Measurements from ENCODE around the gene MGAT4B. TPM values are rescaled to one million over a fixed set of nuclear protein-coding genes. Genes with fewer than 3 reads are reported as not detected.

MGAT4B gene
- total RNA-seq, 1 donor from 2014 or later, result 95.5 TPM

GRCh38 chr5:179777456-179777855, 29.2 kb downstream of the MGAT4B start:
- peaks cover 0 to 44% of the 10 kb centered on the region in 2 donors for H3K36me3 ChIP-seq
- no peak for TF ChIP-seq POLR2AphosphoS5 (IDR thresholded peaks at IDR 0.05; ENCODE audit: insufficient read depth in 1 of 2, low read depth in 1 of 2)
- no peak for TF ChIP-seq CTCF (IDR thresholded peaks at IDR 0.05)
- TF ChIP-seq POLR2A (IDR thresholded peaks at IDR 0.05), result no peak

GRCh38 chr5:179776411-179776938, 30.2 kb downstream of the MGAT4B start:
- Histone ChIP-seq H3K27me3 (no peaks in the 10 kb centered on the region), H3K36me3 (peaks cover 0 to 54% of the 10 kb centered on the region in 2 donors), H3K27ac (no peak overlapping the region), H3K9me3 (no peaks in the 10 kb centered on the region), H3K4me1 (no peaks in the 10 kb centered on the region), H3K4me3 (no peak overlapping the region)
- no peak for DNase-seq (ENCODE audit: extremely low spot score in 2 of 2)
- TF ChIP-seq POLR2AphosphoS5 (IDR thresholded peaks at IDR 0.05; ENCODE audit: insufficient read depth in 1 of 2, low read depth in 1 of 2) (no peak), POLR2A (IDR thresholded peaks at IDR 0.05) (no peak), CTCF (IDR thresholded peaks at IDR 0.05) (no peak)
- intact Hi-C loops (cut with DNase I), result no loop called here

More at GRCh38 chr5:179777456-179777855, 29.2 kb downstream of the MGAT4B start:
- intact Hi-C loops (cut with DNase I), result no loop called here
- Histone ChIP-seq H3K4me1 (no peaks in the 10 kb centered on the region), H3K27me3 (no peaks in the 10 kb centered on the region), H3K9me3 (no peaks in the 10 kb centered on the region), H3K4me3 (no peak overlapping the region), H3K27ac (no peak overlapping the region)
- DNase-seq (ENCODE audit: extremely low spot score in 2 of 2), result no peak

- TF ChIP-seq POLR2A (IDR thresholded peaks at IDR 0.05) (no peak), CTCF (IDR thresholded peaks at IDR 0.05) (no peak), POLR2AphosphoS5 (IDR thresholded peaks at IDR 0.05; ENCODE audit: insufficient read depth in 1 of 2, low read depth in 1 of 2) (no peak)
- peaks cover 0 to 67% of the 10 kb centered on the region in 2 donors for H3K36me3 ChIP-seq
- intact Hi-C loops (cut with DNase I), result no loop called here
These were observed 32.2 kb downstream of the MGAT4B start for GRCh38 chr5:179774442-179774841.

GRCh38 chr5:179773686-179774040, 33.0 kb downstream of the MGAT4B start:
- DNase-seq (ENCODE audit: extremely low spot score in 2 of 2), result no peak
- H3K4me1 ChIP-seq, result no peaks in the 10 kb centered on the region
- TF ChIP-seq POLR2A (IDR thresholded peaks at IDR 0.05) (no peak), CTCF (IDR thresholded peaks at IDR 0.05) (no peak), POLR2AphosphoS5 (IDR thresholded peaks at IDR 0.05; ENCODE audit: insufficient read depth in 1 of 2, low read depth in 1 of 2) (no peak)

More at GRCh38 chr5:179774442-179774841, 32.2 kb downstream of the MGAT4B start:
- no peaks in the 10 kb centered on the region for H3K4me1 ChIP-seq
- no peaks in the 10 kb centered on the region for H3K27me3 ChIP-seq
- H3K4me3 ChIP-seq, result no peak overlapping the region
- no peak overlapping the region for H3K27ac ChIP-seq
- no peaks in the 10 kb centered on the region for H3K9me3 ChIP-seq
- DNase-seq (ENCODE audit: extremely low spot score in 2 of 2), result no peak

GRCh38 chr5:179772351-179772750, 34.3 kb downstream of the MGAT4B start:
- Histone ChIP-seq H3K27ac (no peak overlapping the region), H3K9me3 (no peaks in the 10 kb centered on the region), H3K4me1 (no peaks in the 10 kb centered on the region), H3K4me3 (no peak overlapping the region), H3K27me3 (no peaks in the 10 kb centered on the region), H3K36me3 (peaks cover 0 to 76% of the 10 kb centered on the region in 2 donors)
- DNase-seq (ENCODE audit: extremely low spot score in 2 of 2), result no peak
- TF ChIP-seq POLR2A (IDR thresholded peaks at IDR 0.05) (no peak), CTCF (IDR thresholded peaks at IDR 0.05) (no peak), POLR2AphosphoS5 (IDR thresholded peaks at IDR 0.05; ENCODE audit: insufficient read depth in 1 of 2, low read depth in 1 of 2) (no peak)
- intact Hi-C loops (cut with DNase I), result no loop called here

More at GRCh38 chr5:179773686-179774040, 33.0 kb downstream of the MGAT4B start:
- Histone ChIP-seq H3K27ac (no peak overlapping the region), H3K9me3 (no peaks in the 10 kb centered on the region), H3K4me3 (no peak overlapping the region), H3K27me3 (no peaks in the 10 kb centered on the region), H3K36me3 (peaks cover 0 to 74% of the 10 kb centered on the region in 2 donors)
- intact Hi-C loops (cut with DNase I), result no loop called here
